Left renal cortex interstitium (tissue), 4 donors: ENCODE data around the gene DNER. TPM values are rescaled to one million over a fixed set of nuclear protein-coding genes. Genes with fewer than 3 reads are reported as not detected.

ENCODE experiments used
- DNase-seq, 4 donors: peaks; one replicate each; pipeline ENCODE4 v3.0.0-alpha.2; 2013; ENCODE audit warnings: low read depth in 4 of 4, low spot score in 2 of 4, missing footprints in 1 of 4
- polyA plus RNA-seq, 4 donors: library from polyadenylated mRNA; unstranded; fragments of 120-200 nt; gene quantifications; one replicate each; pipeline ENCODE4 v1.2.1, GENCODE V29; 2013; ENCODE audit not compliant: insufficient read length in 4 of 4

Gene DNER
- polyA plus RNA-seq, 4 donors: 53.4 to 68.4 (median 62.5) TPM

- no peak for DNase-seq
Measured at GRCh38 chr2:229675569-229675968, 38.8 kb downstream of the DNER start.

- no peak for DNase-seq
Measured at GRCh38 chr2:229674830-229675530, 39.4 kb downstream of the DNER start.

- DNase-seq: no peak
Measured at GRCh38 chr2:229673676-229674075, 40.7 kb downstream of the DNER start.

- no peak for DNase-seq
Measured at GRCh38 chr2:229672021-229672420, 42.3 kb downstream of the DNER start.

- no peak for DNase-seq
Measured at GRCh38 chr2:229669841-229670240, 44.5 kb downstream of the DNER start.

- DNase-seq: no peak
Measured at GRCh38 chr2:229666811-229667210, 47.5 kb downstream of the DNER start.

- DNase-seq: no peak
Measured at GRCh38 chr2:229665158-229665557, 49.2 kb downstream of the DNER start.

GRCh38 chr2:229661478-229661877 is 52.9 kb downstream of the DNER start:
- no peak for DNase-seq

- no peak for DNase-seq
Measured at GRCh38 chr2:229660951-229661350, 53.4 kb downstream of the DNER start.

GRCh38 chr2:229660391-229660790 is 54.0 kb downstream of the DNER start:
- no peak for DNase-seq

GRCh38 chr2:229658004-229658403 is 56.4 kb downstream of the DNER start:
- DNase-seq: no peak

GRCh38 chr2:229654437-229654836 is 59.9 kb downstream of the DNER start:
- no peak for DNase-seq

- peak in 1 of 4 donors; percentile 39 for DNase-seq
Measured at GRCh38 chr2:229653531-229653930, 60.8 kb downstream of the DNER start.

GRCh38 chr2:229652796-229653195 is 61.6 kb downstream of the DNER start:
- DNase-seq: no peak

GRCh38 chr2:229650901-229651300 is 63.5 kb downstream of the DNER start:
- DNase-seq: no peak

GRCh38 chr2:229650059-229650458 is 64.3 kb downstream of the DNER start:
- DNase-seq: no peak

- DNase-seq: no peak
Measured at GRCh38 chr2:229646186-229646723, 68.1 kb downstream of the DNER start.

- no peak for DNase-seq
Measured at GRCh38 chr2:229642371-229642770, 72.0 kb downstream of the DNER start.

GRCh38 chr2:229641676-229642075 is 72.7 kb downstream of the DNER start:
- DNase-seq: no peak

- no peak for DNase-seq
Measured at GRCh38 chr2:229640636-229641035, 73.7 kb downstream of the DNER start.

GRCh38 chr2:229636571-229636970 is 77.8 kb downstream of the DNER start:
- DNase-seq: no peak

- DNase-seq: no peak
Measured at GRCh38 chr2:229635371-229635680, 79.0 kb downstream of the DNER start.
